Loucy (cell line): ENCODE results near the gene PTPRC.

ENCODE experiments used
- H2AFZ ChIP-seq: fragments of 200-600 bp; sonication (generic); 2 replicates; pipeline ENCODE4 v1.6.0; 2016; ENCODE audit warnings: antibody characterized with exemption, mild to moderate bottlenecking, low read length, moderate library complexity
- H3F3A ChIP-seq: fragments of 200-600 bp; 2 replicates; pipeline ENCODE4 v1.6.0; 2016; ENCODE audit warnings: antibody characterized with exemption, low read depth, mild to moderate bottlenecking
- H3K27me3 ChIP-seq: fragments of 200-600 bp; sonication (generic); 2 replicates; pipeline ENCODE4 v1.6.1; 2014; ENCODE audit warnings: low read length, mild to moderate bottlenecking; ENCODE audit not compliant: insufficient read depth, poor library complexity, severe bottlenecking
- H3K36me3 ChIP-seq: fragments of 200-600 bp; sonication (generic); 2 replicates; pipeline ENCODE4 v1.6.1; 2016; ENCODE audit warnings: low read length; ENCODE audit not compliant: insufficient read depth
- H3K4me1 ChIP-seq: fragments of 200-600 bp; sonication (generic); 2 replicates; pipeline ENCODE4 v1.5.1; 2014; ENCODE audit warnings: low read length, mild to moderate bottlenecking; ENCODE audit not compliant: insufficient read depth, poor library complexity, severe bottlenecking
- H3K4me2 ChIP-seq: fragments of 200-600 bp; sonication (generic); 2 replicates; pipeline ENCODE4 v1.6.0; 2014; ENCODE audit warnings: antibody characterized with exemption, low read length, low read depth, mild to moderate bottlenecking; ENCODE audit not compliant: poor library complexity, severe bottlenecking
- H3K4me3 ChIP-seq: fragments of 200-600 bp; sonication (generic); 2 replicates; pipeline ENCODE4 v1.5.1; 2014; ENCODE audit warnings: low read length, mild to moderate bottlenecking, mixed read lengths; ENCODE audit not compliant: poor library complexity, severe bottlenecking
- H3K79me2 ChIP-seq: fragments of 200-600 bp; sonication (generic); 2 replicates; pipeline ENCODE4 v1.6.1; 2014; ENCODE audit warnings: low read length; ENCODE audit not compliant: insufficient read depth
- H3K9ac ChIP-seq: fragments of 200-600 bp; sonication (generic); 2 replicates; pipeline ENCODE4 v1.6.0; 2014; ENCODE audit warnings: mild to moderate bottlenecking, low read depth, low read length, moderate library complexity; ENCODE audit not compliant: poor library complexity, severe bottlenecking
- H3K9me2 ChIP-seq: fragments of 200-600 bp; sonication (generic); replicated peaks from 2 replicates; pipeline ENCODE4 v1.6.1; 2016; ENCODE audit warnings: low read depth, low read length, mixed read lengths
- H3K9me3 ChIP-seq: fragments of 200-600 bp; sonication (generic); 2 replicates; pipeline ENCODE4 v1.6.1; 2014; ENCODE audit warnings: mild to moderate bottlenecking, antibody characterized with exemption, low read length, low read depth; ENCODE audit not compliant: insufficient read depth
- H4K20me1 ChIP-seq: fragments of 200-600 bp; sonication (generic); 2 replicates; pipeline ENCODE4 v1.6.0; 2014; ENCODE audit warnings: antibody characterized with exemption, low read length, mild to moderate bottlenecking; ENCODE audit not compliant: insufficient read depth, poor library complexity, severe bottlenecking
- CTCF ChIP-seq: fragments of 200-600 bp; sonication (generic); conservative IDR thresholded peaks from 2 replicates; pipeline ENCODE4 v1.5.1; 2014; ENCODE audit warnings: mild to moderate bottlenecking, antibody characterized with exemption, low read length
- EZH2phosphoT487 ChIP-seq: fragments of 200-600 bp; IDR thresholded peaks from 2 replicates; pipeline ENCODE4 v1.6.1; 2018; ENCODE audit warnings: antibody characterized with exemption, mild to moderate bottlenecking, moderate library complexity, borderline replicate concordance

PTPRC gene

GRCh38 chr1:198637916-198638437 lies 863 bp upstream of the PTPRC start:
- no peak for TF ChIP-seq CTCF
- TF ChIP-seq EZH2phosphoT487: no peak
- Histone ChIP-seq H2AFZ (no peak overlapping the region), H4K20me1 (no peaks in the 10 kb centered on the region), H3K36me3 (peaks cover 6% of the 10 kb centered on the region; the same call in 1 of the 2 replicates), H3K9me3 (no peaks in the 10 kb centered on the region), H3K27me3 (peaks cover 10% of the 10 kb centered on the region), H3K4me2 (peak overlapping the region; percentile 95), H3K4me3 (peak overlapping the region; percentile 85), H3K4me1 (peaks cover 57% of the 10 kb centered on the region), H3K79me2 (peaks cover 100% of the 10 kb centered on the region), H3F3A (peaks cover 13% of the 10 kb centered on the region; the same call in 1 of the 2 replicates), H3K9me2 (no peaks in the 10 kb centered on the region), H3K9ac (peak overlapping the region; percentile 97)

- Histone ChIP-seq H3K4me1 (peaks cover 57% of the 10 kb centered on the region), H2AFZ (no peak overlapping the region), H3K36me3 (peaks cover 10% of the 10 kb centered on the region; the same call in 1 of the 2 replicates), H3F3A (peaks cover 13% of the 10 kb centered on the region; the same call in 1 of the 2 replicates), H3K9ac (peak overlapping the region; percentile 97), H3K4me3 (peak overlapping the region; percentile 85), H4K20me1 (no peaks in the 10 kb centered on the region), H3K9me3 (no peaks in the 10 kb centered on the region), H3K9me2 (no peaks in the 10 kb centered on the region), H3K79me2 (peaks cover 100% of the 10 kb centered on the region), H3K4me2 (peak overlapping the region; percentile 95), H3K27me3 (peaks cover 10% of the 10 kb centered on the region)
- TF ChIP-seq EZH2phosphoT487 (no peak), CTCF (no peak)
Observed at GRCh38 chr1:198638441-198638840, 399 bp upstream of the PTPRC start.

DNA sequence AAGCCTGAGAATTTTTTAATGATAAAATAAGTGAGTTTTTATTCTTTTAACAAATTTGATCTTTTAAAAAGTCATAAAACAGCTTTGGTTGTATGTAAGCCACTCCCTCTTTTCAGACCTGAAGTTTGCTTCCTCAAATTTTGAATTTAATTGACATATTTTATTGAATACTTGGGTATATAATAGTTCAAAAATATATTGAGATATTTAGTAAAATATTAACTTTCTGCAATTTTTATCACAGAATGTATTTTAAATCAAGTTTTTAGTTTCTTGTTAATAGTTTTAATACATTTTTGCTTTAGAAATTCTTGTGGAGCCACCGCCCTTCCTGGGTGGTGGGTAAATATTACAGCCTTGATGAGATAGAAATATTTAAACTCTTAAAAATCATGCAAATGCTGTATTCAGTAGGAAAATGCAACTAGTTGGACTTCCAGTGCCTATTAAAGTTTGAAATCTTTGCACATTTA lies 867 bp downstream of the PTPRC start:
- H3K79me2 ChIP-seq: peaks cover 100% of the 10 kb centered on the region
- no peaks in the 10 kb centered on the region for H3K9me3 ChIP-seq
- H3K4me2 ChIP-seq: peak overlapping the region; percentile 95
- H3F3A ChIP-seq: peaks cover 13% of the 10 kb centered on the region; the same call in 1 of the 2 replicates
- peaks cover 20% of the 10 kb centered on the region for H3K36me3 ChIP-seq
- H3K9me2 ChIP-seq: no peaks in the 10 kb centered on the region
- H2AFZ ChIP-seq: no peak overlapping the region
- H3K4me1 ChIP-seq: peaks cover 47% of the 10 kb centered on the region
- peak overlapping the region; percentile 97 for H3K9ac ChIP-seq
- H3K27me3 ChIP-seq: peaks cover 10% of the 10 kb centered on the region
- TF ChIP-seq EZH2phosphoT487 (no peak), CTCF (no peak)
- peak overlapping the region; percentile 85 for H3K4me3 ChIP-seq
- H4K20me1 ChIP-seq: peaks cover 7% of the 10 kb centered on the region
